Kidney (tissue), 14 donors: ENCODE data around the gene HENMT1. TPM values are rescaled to one million over a fixed set of nuclear protein-coding genes. Genes with fewer than 3 reads are reported as not detected.

Experiments used
- DNase-seq, 5 donors: peaks; one replicate each; pipeline ENCODE4 v3.0.0-alpha.2; 2013 to 2020
- FAIRE-seq: peaks from 2 replicates; lab custom pipeline; 2012; peaks lifted over from hg19 to GRCh38; lab: Jason Lieb, UNC
- H3K27ac ChIP-seq, 2 donors: one replicate each; pipeline ENCODE4 v1.7.0; 2013; ENCODE audit warnings: low read depth in 2 of 2, low read length in 2 of 2, inconsistent platforms in 1 of 2
- H3K27me3 ChIP-seq: one replicate; pipeline ENCODE4 v1.7.1; 2013; ENCODE audit warnings: low read length, inconsistent platforms; ENCODE audit not compliant: control insufficient read depth, insufficient read depth
- H3K36me3 ChIP-seq, 3 donors: one replicate each; pipeline versions ENCODE4 v1.7.0 to v1.7.1; 2013; ENCODE audit warnings: low read length in 3 of 3, control low read depth in 1 of 3, inconsistent platforms in 1 of 3; ENCODE audit not compliant: insufficient read depth in 3 of 3, control insufficient read depth in 2 of 3
- H3K4me1 ChIP-seq, 3 donors: one replicate each; pipeline versions ENCODE4 v1.7.0 to v1.7.1; 2013; ENCODE audit warnings: low read length in 3 of 3, inconsistent platforms in 1 of 3, low read depth in 1 of 3; ENCODE audit not compliant: control insufficient read depth in 2 of 3, insufficient read depth in 2 of 3
- H3K4me3 ChIP-seq, 3 donors: one replicate each; pipeline versions ENCODE4 v1.7.0 to v1.8.1; 2013; ENCODE audit warnings: low read length in 3 of 3, control low read depth in 1 of 3, inconsistent platforms in 1 of 3
- H3K9ac ChIP-seq, 3 donors: one replicate each; pipeline versions ENCODE4 v1.7.0 to v1.7.1; 2013; ENCODE audit warnings: low read length in 3 of 3, control low read depth in 1 of 3, inconsistent platforms in 1 of 3
- H3K9me3 ChIP-seq, 3 donors: one replicate each; pipeline versions ENCODE4 v1.7.0 to v1.7.1; 2013; ENCODE audit warnings: low read length in 3 of 3, control low read depth in 1 of 3, inconsistent platforms in 1 of 3; ENCODE audit not compliant: control insufficient read depth in 2 of 3, insufficient read depth in 1 of 3
- intact Hi-C: fragments of 100-400 bp; cut with DNase I; formaldehyde crosslinking; loops from one replicate; pipeline ENCODE4 v1.11.1; 2022
- polyA plus RNA-seq: library from polyadenylated mRNA; stranded (reverse); fragments of 350-450 nt; fragmentation: Illumina TruSeq; extraction: RNeasy Lipid Tissue Mini Kit (QIAGEN cat#74804); gene quantifications from one replicate; pipeline ENCODE4 v1.2.3, GENCODE V29; 2014; ENCODE audit warnings: low read depth, low replicate concordance; ENCODE audit not compliant: insufficient read depth
- total RNA-seq: library from RNA; stranded (reverse); fragmentation: NEBNext Ultra II Directional; extraction: Animal tissue kit (Norgen Biotek cat#: 25700); gene quantifications from one replicate; pipeline ENCODE4 v1.2.1, GENCODE V29; 2021
- TF ChIP-seq, protein P1 (sequence below): IDR thresholded peaks from 3 replicates; pipeline ENCODE4 v1.5.1; 2012; ENCODE audit warnings: mild to moderate bottlenecking, moderate library complexity, borderline replicate concordance; ENCODE audit not compliant: insufficient read depth; ENCODE audit errors: extremely low read depth
- donor health status: control.
- donor health status: control.
- donor health status: control.
- donor health status: control.
- donor health status: control.
- donor health status: DM: yes; HTN: yes; CAD: no.
- donor health status: Normal renal cell carcinoma (clear cell type).

The HENMT1 gene
- total and polyA plus RNA-seq, 2 donors from 2014 or later, result 3.1 to 5.2 TPM

DNA sequence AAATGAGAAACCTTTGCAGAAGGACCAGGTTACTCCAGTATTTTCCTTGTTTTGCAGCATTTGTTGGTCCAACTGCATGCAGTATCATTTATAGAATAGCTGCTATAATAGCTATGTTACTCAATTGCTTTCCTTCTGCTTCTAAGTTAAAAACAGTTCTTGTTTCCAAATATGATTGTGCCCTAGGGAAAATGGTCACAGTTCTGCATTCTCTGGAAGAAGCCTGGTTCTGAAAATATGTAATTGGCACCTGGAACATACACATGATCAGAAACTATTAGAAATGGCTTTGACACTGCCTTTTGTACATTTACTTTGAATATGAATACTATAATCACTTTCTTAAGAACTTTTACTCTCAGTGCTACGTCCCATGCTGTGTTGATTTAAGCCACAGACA, 33.6 kb downstream of the HENMT1 start:
- TF ChIP-seq, protein P1, sequence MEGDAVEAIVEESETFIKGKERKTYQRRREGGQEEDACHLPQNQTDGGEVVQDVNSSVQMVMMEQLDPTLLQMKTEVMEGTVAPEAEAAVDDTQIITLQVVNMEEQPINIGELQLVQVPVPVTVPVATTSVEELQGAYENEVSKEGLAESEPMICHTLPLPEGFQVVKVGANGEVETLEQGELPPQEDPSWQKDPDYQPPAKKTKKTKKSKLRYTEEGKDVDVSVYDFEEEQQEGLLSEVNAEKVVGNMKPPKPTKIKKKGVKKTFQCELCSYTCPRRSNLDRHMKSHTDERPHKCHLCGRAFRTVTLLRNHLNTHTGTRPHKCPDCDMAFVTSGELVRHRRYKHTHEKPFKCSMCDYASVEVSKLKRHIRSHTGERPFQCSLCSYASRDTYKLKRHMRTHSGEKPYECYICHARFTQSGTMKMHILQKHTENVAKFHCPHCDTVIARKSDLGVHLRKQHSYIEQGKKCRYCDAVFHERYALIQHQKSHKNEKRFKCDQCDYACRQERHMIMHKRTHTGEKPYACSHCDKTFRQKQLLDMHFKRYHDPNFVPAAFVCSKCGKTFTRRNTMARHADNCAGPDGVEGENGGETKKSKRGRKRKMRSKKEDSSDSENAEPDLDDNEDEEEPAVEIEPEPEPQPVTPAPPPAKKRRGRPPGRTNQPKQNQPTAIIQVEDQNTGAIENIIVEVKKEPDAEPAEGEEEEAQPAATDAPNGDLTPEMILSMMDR, result no peak
- no peaks in the 10 kb centered on the region for H3K9me3 ChIP-seq
- no peak overlapping the region for H3K27ac ChIP-seq
- H3K4me1 ChIP-seq, result no peaks in the 10 kb centered on the region
- intact Hi-C loops, result no loop called here
- no peaks in the 10 kb centered on the region for H3K27me3 ChIP-seq
- H3K36me3 ChIP-seq, result peaks cover 0 to 2% (median 0%) of the 10 kb centered on the region in 3 donors
- DNase-seq, result no peak
- no peak overlapping the region for H3K4me3 ChIP-seq
- H3K9ac ChIP-seq, result no peak overlapping the region
- no peak for FAIRE-seq

DNA sequence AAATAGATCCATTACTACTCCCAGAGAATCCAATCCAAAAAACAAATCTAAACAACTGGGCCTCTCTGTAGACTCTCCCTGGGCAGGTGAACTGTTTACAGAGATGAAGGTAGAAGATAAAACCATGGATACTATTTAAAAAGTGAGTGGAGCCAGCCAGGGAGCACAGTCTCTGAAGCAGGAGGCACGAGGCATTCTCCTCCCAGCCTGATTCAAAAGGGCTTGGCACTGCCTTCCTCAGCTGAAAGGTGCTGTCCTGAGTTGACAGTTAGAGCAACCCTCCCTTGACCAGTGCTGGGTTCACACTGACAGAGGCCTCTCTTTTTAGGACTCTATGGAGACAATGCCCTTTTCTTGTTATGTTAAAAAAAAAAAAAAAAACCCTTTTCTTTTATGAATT, 36.8 kb downstream of the HENMT1 start:
- DNase-seq (no peak), FAIRE-seq (no peak)
- H3K9me3 ChIP-seq, result no peaks in the 10 kb centered on the region
- no peaks in the 10 kb centered on the region for H3K36me3 ChIP-seq
- H3K27me3 ChIP-seq, result no peaks in the 10 kb centered on the region
- H3K27ac ChIP-seq, result no peak overlapping the region
- no peaks in the 10 kb centered on the region for H3K4me1 ChIP-seq
- intact Hi-C loops, result no loop called here
- H3K9ac ChIP-seq, result no peak overlapping the region
- H3K4me3 ChIP-seq, result no peak overlapping the region
- TF ChIP-seq, protein P1, result no peak

DNA sequence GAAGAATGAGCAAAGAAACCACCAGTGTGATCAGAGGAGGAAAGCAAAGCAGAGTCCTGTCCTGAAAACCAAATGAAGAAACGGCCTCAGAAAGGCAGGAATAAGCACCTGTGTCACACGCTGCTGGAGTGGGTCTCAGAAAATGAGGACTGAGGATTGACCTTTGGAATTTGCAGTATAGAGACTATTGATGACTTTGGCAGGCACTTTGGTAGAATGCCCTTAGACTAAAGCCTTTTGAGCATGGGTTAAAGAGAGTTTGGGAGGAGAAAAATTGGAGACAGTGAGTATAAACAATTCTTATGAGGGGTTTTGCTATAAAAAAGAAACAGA, 43.2 kb downstream of the HENMT1 start:
- FAIRE-seq, result no peak

More for the DNA sequence above, 43.2 kb downstream of the HENMT1 start:
- Histone ChIP-seq H3K9ac (no peak overlapping the region), H3K27me3 (no peaks in the 10 kb centered on the region), H3K4me1 (no peaks in the 10 kb centered on the region), H3K27ac (no peak overlapping the region), H3K9me3 (no peaks in the 10 kb centered on the region), H3K36me3 (no peaks in the 10 kb centered on the region), H3K4me3 (no peak overlapping the region)
- DNase-seq, result no peak
- intact Hi-C loops, result no loop called here
- TF ChIP-seq, protein P1, result no peak
